NOMO-1 treated with dmso at 0.1 percent for 144 hours (cell line): ENCODE results near the gene BTBD6.

ENCODE experiments used
- DNase-seq: peaks from one replicate; lab custom pipeline; 2025; ENCODE audit not compliant: unreplicated experiment; lab: John Stamatoyannopoulos, UW

The BTBD6 gene

GRCh38 chr14:105229099-105229655, 19.2 kb upstream of the BTBD6 start:
- no peak for DNase-seq

GRCh38 chr14:105240811-105241576, 7.3 kb upstream of the BTBD6 start:
- DNase-seq: no peak

- no peak for DNase-seq
These were observed 6.7 kb upstream of the BTBD6 start for GRCh38 chr14:105241641-105242040.

- DNase-seq: no peak
These were observed 4.0 kb upstream of the BTBD6 start for GRCh38 chr14:105244334-105244733.

- DNase-seq: no peak
These were observed 1.3 kb upstream of the BTBD6 start for GRCh38 chr14:105247026-105247425.

- no peak for DNase-seq
These were observed 492 bp upstream of the BTBD6 start for GRCh38 chr14:105247715-105248367.

GRCh38 chr14:105249182-105250007, 1.1 kb downstream of the BTBD6 start:
- DNase-seq: no peak

GRCh38 chr14:105250008-105250366, 1.7 kb downstream of the BTBD6 start:
- no peak for DNase-seq

- no peak for DNase-seq
These were observed 2.7 kb downstream of the BTBD6 start for GRCh38 chr14:105250986-105251385.

- DNase-seq: no peak
These were observed 3.6 kb downstream of the BTBD6 start for GRCh38 chr14:105251920-105252319.

- DNase-seq: no peak
These were observed 4.4 kb downstream of the BTBD6 start for GRCh38 chr14:105252552-105253328.

- no peak for DNase-seq
These were observed 5.0 kb downstream of the BTBD6 start for GRCh38 chr14:105253329-105253682.

GRCh38 chr14:105255021-105255507, 6.7 kb downstream of the BTBD6 start:
- DNase-seq: no peak

- DNase-seq: no peak
These were observed 8.1 kb downstream of the BTBD6 start for GRCh38 chr14:105256292-105256960.

- DNase-seq: no peak
These were observed 9.1 kb downstream of the BTBD6 start for GRCh38 chr14:105257464-105257863.

- DNase-seq: no peak
These were observed 10.5 kb downstream of the BTBD6 start for GRCh38 chr14:105258846-105259245.

- no peak for DNase-seq
These were observed 12.6 kb downstream of the BTBD6 start for GRCh38 chr14:105260959-105261358.

- DNase-seq: no peak
These were observed 13.4 kb downstream of the BTBD6 start for GRCh38 chr14:105261781-105262180.

GRCh38 chr14:105267820-105268548, 19.7 kb downstream of the BTBD6 start:
- DNase-seq: no peak
